Measurements from ENCODE around the gene CSTPP1. TPM values are rescaled to one million over a fixed set of nuclear protein-coding genes. Genes with fewer than 3 reads are reported as not detected.

The CSTPP1 gene
- total RNA-seq, 1 donor from 2014 or later, result 32.8 TPM

DNA sequence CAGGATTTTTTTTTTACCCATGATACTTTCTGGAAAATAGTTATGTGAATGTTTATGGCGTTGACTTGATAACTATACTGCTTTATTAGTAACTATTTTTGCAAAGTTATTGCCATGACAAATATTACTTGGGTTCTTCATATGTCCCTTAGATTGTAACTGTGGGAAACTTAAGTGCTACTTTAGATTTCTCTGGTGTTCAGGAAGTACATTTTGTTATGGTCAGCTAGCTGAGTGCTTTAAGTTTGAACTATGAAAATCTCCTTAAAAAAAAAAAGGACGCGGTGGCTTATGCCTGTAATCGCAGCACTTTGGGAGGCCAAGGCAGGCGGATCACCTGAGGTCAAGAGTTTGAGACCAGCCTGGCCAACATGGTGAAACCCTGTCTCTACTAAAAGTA lies 42.8 kb downstream of the CSTPP1 start:
- intact Hi-C loops (cut with DNase I), result no loop called here
- peak; percentile 68 to 72 for ATAC-seq
- no peak overlapping the region for H3K27ac ChIP-seq
- no peak overlapping the region for H3K4me3 ChIP-seq
- H3K4me1 ChIP-seq, result peaks cover 3% of the 10 kb centered on the region
- H3K36me3 ChIP-seq, result no peaks in the 10 kb centered on the region
- DNase-seq, result no peak
- H3K9me3 ChIP-seq, result no peaks in the 10 kb centered on the region
- no peak for TF ChIP-seq CTCF (IDR thresholded peaks at IDR 0.05)
- H3K27me3 ChIP-seq (ENCODE audit: low read depth), result no peaks in the 10 kb centered on the region

GRCh38 chr11:46981436-46981835 lies 44.9 kb downstream of the CSTPP1 start:
- H3K27ac ChIP-seq, result no peak overlapping the region
- no peaks in the 10 kb centered on the region for H3K27me3 ChIP-seq (ENCODE audit: low read depth)
- TF ChIP-seq CTCF (IDR thresholded peaks at IDR 0.05), result no peak
- intact Hi-C loops (cut with DNase I), result no loop called here
- H3K9me3 ChIP-seq, result no peaks in the 10 kb centered on the region
- DNase-seq (no peak), ATAC-seq (no peak)
- H3K4me1 ChIP-seq, result peaks cover 3% of the 10 kb centered on the region
- peak overlapping the region; percentile 18 for H3K4me3 ChIP-seq
- no peaks in the 10 kb centered on the region for H3K36me3 ChIP-seq

GRCh38 chr11:46982797-46983452 lies 46.4 kb downstream of the CSTPP1 start:
- Histone ChIP-seq H3K27me3 (ENCODE audit: low read depth) (no peaks in the 10 kb centered on the region), H3K9me3 (no peaks in the 10 kb centered on the region), H3K4me1 (no peaks in the 10 kb centered on the region), H3K36me3 (peaks cover 5% of the 10 kb centered on the region), H3K4me3 (no peak overlapping the region), H3K27ac (no peak overlapping the region)
- TF ChIP-seq CTCF (IDR thresholded peaks at IDR 0.05), result no peak
- no peak for ATAC-seq
- no peak for DNase-seq
- intact Hi-C loops (cut with DNase I), result no loop called here

DNA sequence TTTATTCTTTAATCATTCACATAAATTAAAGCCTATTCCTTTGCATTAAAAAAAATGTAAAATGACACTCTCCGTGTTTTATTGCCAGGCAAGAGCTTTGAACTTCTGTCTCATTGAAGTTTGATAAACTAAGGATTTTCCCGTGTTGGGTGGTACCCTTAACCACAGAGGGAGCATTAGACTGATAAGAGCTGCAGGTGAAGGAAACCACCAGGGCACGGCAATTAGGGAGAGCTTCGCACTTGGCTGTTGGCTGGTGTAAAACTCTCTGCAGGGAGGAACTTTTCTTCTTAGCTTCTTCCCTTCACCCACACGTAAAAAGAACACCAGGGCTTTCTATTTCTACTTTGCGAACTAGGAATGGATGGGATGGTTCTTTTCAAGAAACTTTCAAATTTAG lies 47.0 kb downstream of the CSTPP1 start:
- ATAC-seq (no peak), DNase-seq (no peak)

DNA sequence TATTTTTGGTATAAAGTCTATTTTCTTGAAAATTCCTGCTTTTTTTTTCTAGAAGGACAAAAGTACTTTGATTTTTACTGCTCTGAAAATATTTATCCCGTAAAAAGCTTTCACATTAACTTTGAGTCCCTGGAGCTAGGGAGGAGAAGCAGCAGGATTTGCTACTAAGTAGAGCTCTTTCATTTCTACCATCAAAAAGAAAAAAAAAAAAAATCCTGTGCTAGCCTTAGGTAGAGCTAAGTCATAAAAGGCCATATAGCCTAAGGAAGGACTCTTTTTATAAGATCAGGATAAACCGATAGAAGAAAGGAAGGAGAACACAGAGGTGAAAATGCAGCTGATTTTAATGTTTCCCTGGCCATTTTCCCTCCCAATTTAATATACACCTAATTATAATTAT lies 48.0 kb downstream of the CSTPP1 start:
- no peaks in the 10 kb centered on the region for H3K27me3 ChIP-seq (ENCODE audit: low read depth)
- H3K4me1 ChIP-seq, result no peaks in the 10 kb centered on the region
- intact Hi-C loops (cut with DNase I), result no loop called here
- H3K36me3 ChIP-seq, result peaks cover 8% of the 10 kb centered on the region
- H3K9me3 ChIP-seq, result no peaks in the 10 kb centered on the region
- TF ChIP-seq CTCF (IDR thresholded peaks at IDR 0.05), result no peak
- no peak for DNase-seq
- H3K27ac ChIP-seq, result no peak overlapping the region
- no peak overlapping the region for H3K4me3 ChIP-seq
- no peak for ATAC-seq

More for the DNA sequence above, 47.0 kb downstream of the CSTPP1 start:
- H3K4me1 ChIP-seq, result no peaks in the 10 kb centered on the region
- H3K36me3 ChIP-seq, result peaks cover 8% of the 10 kb centered on the region
- no peaks in the 10 kb centered on the region for H3K9me3 ChIP-seq
- intact Hi-C loops (cut with DNase I), result no loop called here
- no peak overlapping the region for H3K4me3 ChIP-seq
- no peak overlapping the region for H3K27ac ChIP-seq
- H3K27me3 ChIP-seq (ENCODE audit: low read depth), result no peaks in the 10 kb centered on the region
- no peak for TF ChIP-seq CTCF (IDR thresholded peaks at IDR 0.05)

Data from lower lobe of right lung (tissue), 2 donors.